ENCODE results near the gene BAHCC1.

Gene BAHCC1

DNA sequence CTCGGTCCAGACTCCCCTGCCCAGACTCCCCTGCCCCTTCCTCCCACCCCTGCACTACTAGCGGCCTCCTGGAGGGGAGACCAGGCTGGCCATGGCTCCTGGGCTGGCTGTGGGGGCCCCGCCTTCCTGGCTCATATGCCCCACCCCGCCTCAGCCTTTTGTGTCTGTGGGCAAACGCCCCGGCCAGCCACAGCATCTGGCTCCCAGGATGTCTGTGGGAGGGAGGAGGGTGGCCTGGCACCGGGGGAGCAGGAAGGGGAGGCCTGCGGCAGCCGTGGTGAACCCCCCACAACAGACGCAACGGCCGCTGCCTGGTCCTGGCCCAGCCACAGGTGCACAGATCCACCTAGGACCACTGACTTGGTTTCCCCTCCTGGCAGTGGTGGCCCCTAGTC is 32.9 kb downstream of the BAHCC1 start:
- DNase-seq = no peak

DNA sequence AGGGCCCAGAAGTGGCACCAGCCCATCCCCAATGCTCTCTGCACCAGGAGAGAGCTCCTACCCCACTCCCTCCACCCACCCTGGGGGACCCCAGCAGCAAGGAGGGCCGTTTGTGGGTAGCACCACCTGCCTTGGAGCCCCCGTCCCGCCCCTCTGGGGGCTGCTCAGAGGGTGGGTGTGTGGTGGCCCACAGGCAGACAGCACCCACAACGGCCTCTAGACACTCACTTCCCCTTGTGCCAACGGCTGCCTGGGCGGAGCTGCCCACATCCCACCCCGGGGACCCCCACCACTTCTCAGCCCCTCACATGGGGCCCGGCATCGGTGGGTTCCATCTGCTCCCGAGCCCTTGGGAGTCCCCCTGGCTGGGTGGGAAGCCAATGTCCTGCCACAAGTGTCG is 33.3 kb downstream of the BAHCC1 start:
- no peak for DNase-seq

DNA sequence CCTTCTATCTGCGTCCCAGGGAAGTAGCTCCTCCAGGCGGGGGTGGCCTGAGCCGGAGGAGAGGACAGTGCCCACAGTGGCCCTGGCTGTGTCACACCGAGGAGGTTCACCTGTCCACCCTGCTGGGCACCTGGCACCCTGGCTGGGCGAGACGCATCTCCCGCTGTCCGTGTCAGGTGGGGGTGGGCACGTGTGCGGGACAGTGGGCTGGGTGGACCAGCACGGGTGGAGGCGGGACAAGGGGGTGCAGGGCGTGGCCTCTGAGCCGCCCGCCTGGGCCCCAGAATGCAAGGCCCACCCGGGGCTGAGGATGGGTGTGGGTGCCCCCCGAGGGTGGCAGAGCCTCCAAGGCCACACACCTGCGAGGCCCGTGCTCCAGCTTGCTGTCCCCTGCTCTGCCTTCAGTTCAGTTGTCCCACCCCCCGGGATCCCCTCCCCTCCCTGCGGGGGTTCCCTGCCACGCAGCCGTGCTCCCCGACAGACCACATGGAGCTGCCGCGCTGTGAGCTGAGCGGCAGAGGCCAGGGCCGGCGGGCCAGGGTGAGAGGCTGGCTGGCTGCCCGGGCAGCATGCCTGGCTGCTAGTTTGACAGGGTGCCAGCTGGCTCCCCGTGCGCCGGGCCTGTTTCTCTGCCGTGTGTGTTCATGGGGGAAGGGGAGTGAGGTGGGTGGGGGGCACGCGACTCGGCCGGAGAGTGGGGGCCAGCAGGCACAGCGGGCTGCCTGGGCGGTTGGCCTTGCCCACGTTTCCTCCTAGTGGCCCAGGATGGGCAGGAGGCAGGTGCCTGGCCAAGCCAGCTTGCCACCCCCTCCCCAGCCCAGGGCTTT is 33.9 kb downstream of the BAHCC1 start:
- DNase-seq = no peak

DNA sequence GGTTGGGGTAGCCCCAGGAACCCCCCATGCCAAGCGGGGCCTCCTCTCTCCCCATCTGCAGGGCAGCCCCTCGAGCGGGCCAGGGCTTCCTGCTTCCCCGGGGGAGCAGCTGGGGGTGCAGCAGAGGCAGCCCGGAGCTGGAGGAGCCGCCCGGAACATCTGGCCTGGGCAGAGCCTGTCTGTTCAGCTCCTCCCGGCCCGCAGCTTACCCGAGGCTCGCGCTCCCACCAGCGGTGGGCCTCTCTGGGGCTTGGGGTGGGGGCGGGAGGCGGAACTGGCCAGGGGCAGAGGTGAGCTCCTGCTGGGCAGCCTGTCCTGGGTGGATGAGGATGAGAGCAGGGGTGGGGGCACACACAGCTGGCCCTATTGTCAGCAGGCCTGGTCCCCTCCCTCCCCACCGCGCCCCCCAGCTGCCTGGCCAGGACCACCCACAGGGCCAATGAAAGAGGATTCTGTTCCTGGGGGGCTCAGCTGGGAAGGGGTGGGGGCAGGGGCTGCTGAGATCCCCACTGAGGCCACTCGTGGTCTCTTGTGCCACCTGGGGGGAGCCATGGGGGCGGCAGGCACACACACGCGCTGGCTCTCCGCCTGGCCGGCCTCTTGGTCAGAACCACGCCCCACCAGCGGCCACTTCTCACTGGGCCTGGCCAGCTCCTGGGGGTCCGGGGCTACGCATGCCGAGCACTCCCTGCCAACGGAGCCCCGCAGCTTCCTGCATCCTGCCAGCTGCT is 34.7 kb downstream of the BAHCC1 start:
- DNase-seq = no peak

DNA sequence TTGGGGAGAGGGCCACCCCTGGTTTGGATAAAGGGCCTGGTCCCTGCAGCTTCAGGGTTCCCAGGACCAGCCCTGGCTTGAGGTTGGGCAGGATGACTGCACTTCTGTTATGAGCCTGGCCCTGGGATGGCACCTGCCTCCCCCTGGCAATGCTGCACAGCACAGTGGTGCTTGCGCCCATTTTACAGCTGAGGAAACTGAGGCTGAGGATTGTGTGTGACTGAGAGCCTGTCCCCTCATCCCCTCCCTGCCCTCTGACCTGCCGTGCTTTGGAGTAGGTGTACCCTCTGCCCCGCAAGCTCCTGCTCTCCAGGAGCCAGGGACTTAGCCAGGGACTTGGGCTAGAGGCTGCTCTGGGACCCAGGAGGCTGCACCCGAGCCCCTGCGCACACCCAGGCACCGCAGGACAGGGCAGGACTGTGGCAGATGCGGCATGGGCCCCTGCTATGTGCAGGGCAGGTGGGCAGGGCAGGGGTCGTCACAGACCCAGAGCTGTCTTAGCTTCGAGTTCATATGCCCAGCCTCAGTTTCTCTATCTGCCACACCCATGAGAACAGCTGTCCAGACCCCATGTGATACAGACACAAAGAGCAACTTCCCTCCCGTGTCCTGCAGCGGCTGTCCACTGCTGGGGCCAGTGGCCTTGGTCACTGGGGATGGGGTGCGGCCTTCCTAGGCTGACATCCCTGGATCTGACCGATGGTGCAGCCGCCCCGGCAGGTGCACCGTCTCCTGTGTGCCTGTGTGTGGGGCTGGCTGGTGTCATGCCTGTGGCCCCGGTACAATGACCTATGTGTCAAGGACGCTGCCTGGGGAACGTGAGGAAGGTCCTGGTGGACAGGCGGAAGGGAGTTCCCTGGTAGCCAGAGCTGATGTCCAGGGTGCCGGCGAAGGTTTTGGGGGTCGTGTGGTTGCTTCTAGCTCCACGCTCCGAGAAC is 36.6 kb downstream of the BAHCC1 start:
- no peak for DNase-seq

DNA sequence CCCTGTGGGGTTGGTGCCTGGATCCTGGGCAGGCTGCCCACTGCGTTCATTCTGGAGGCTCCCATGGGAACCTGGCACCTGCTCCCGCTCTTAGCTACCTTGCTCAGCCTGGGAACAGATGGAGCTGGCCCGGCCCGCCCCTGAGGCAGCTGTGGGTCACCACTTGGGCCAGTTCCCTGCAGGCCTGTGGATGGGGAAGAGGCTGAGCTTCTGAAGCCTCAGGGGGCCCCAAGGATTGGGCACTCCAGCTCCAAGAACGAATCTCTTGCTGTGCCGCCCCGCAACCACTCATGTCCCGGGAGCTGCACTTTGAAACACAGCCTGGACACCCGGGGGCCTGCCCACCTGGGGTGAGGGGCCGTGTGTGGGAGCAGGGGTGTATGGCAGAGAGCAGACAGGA is 37.7 kb downstream of the BAHCC1 start:
- no peak for DNase-seq

DNA sequence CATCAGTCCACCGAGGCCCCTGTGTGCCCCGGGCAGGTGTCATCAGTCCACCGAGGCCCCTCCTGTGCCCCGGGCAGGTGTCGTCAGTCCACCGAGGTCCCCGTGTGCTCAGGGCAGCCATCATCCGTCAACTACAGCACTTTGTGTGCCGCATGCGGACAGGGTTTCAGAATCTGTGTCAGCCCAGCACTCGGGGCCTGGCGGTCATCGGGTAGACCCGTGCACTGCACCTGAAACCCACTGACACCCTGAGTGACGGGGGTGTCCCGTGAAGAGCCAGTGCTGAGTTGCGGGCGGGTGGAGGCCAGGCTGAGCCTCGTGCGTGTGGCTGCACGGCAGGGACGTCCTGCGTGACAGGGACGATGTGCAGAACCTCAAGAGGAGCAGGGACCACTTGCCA is 38.4 kb downstream of the BAHCC1 start:
- no peak for DNase-seq

DNA sequence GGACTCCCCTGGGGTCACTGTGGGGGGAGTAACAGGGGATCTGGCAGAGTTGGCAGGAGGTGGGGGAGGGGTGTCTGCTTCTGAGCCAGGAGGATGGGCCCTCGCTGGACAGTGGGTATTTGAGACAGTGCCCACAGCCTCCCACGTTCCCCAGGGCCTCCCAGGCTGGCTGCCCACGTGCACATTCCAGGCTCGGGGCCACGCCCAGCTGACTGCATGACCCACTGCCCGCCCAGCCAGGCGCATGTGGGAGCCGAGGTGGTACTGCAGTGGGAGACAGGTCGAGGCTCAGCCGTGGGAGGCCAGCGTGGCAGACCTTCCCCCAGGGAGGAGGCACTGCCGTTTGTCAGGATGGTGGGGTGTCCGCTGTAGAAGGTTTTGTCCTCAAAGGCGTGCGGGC is 38.8 kb downstream of the BAHCC1 start:
- no peak for DNase-seq

DNA sequence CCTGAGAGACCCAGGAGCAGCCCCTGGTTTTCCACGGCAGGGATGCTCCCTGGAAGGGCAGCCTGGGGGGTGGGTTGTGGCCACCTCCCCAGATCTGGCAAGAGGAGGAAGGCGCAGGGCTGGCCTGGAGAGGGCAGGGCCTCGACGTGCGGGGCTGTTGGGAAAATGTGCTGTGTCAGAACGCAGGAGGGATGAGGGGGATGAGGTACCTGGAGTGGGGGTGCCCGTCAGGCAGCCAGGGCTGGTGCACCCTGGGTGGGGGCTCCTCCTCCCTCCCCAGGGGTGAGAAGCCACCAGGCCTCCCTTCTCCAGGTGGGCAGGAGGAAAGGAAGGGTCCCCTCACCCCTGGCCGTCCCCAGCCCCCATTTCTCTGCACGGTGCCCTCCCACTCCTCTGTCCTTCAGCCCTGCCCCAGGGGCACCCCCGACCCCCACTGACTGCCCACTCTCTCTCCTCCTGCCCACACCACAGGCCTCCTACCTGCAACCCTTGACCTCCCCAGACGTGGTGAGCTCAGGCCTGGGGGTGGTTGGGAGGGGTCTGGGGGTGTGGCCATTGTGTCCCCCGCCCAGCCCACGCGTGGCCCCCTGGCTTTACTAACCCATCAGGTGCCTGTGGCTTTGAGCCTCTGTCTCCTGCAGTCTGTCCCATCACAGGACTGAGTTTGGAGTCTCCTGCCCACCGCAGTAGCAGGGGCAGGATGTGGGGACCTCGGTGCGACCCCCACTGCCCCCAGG is 39.6 kb downstream of the BAHCC1 start:
- no peak for DNase-seq

DNA sequence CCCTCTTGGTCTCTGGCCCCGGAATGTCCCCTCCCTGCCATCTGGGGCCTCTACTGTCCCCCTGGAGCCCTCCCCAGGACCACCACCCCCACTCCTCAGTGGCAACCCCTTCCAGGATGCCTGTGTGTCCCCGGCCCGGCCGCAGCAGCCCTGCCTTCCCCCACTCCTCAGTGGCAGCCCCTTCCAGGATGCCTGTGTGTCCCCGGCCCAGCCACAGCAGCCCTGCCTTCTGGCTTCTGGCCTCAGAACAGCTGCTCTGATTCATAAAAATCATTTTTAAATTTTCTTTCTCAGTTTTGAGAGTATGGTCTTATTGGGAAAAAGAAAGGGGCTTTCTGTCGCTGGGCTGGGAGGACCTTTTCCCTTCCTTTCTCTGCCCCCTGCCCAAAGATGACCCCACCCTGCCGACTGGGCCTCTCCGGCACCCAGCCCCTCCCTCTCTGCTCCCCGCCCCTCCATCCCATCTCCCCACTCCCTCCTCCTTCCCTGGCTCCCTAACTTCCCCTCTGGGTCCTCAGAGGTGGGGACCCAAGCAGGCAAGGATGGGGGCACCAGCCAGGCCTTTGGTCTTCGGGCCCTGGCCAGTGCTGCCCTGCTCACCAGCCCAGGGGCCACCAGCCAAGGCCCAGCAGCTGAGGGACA is 40.5 kb downstream of the BAHCC1 start:
- DNase-seq = no peak

DNA sequence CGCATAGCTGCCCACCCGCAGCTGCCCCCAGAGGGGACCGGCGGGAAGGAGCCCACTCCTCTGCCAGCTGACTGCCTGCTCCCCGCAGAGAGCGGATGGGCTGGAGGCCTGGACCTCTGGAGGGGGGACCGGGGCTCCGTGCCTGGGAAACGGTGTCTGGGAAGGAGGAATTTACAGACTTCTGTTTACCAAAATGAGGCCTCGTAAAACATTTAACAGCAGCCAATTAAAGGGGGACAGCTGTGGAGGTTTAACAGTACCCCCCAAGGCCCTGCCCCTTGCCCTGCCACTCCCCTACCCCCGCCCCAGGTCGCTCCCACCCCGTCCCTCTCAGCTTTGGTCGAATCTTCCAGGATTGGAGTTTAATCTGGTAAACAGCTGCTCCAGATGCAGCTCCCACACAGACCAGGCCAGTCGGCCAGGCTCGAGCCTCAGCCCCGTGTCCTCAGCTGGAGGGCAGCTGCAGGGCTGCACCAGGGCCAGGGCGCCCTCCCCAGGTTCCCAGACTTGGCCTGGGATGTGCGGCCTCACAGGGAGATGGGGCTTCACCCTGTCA is 41.1 kb downstream of the BAHCC1 start:
- DNase-seq = no peak

DNA sequence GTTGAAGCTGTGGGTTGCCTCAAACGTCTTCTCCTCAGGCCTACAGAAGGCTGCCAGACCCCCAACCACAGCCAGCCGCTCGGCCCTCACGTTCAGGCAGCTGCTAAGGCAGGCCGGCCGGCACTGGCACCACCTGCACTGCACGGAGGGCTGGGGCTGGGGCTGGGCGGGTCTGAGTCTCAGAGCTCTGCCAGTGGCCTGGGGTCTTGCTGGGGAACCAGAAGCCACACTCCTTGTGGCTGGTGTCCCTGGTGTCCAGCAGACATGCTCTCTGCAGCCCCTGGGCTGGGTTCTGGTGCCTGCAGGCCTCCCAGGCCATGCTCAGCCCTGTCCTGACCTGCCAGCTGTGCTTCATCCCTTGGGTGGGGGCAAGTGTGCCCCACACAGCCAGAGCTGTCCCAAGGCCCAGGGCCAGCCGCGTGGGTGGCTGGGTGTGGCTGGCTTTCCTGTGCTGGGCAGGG is 42.0 kb downstream of the BAHCC1 start:
- no peak for DNase-seq

DNA sequence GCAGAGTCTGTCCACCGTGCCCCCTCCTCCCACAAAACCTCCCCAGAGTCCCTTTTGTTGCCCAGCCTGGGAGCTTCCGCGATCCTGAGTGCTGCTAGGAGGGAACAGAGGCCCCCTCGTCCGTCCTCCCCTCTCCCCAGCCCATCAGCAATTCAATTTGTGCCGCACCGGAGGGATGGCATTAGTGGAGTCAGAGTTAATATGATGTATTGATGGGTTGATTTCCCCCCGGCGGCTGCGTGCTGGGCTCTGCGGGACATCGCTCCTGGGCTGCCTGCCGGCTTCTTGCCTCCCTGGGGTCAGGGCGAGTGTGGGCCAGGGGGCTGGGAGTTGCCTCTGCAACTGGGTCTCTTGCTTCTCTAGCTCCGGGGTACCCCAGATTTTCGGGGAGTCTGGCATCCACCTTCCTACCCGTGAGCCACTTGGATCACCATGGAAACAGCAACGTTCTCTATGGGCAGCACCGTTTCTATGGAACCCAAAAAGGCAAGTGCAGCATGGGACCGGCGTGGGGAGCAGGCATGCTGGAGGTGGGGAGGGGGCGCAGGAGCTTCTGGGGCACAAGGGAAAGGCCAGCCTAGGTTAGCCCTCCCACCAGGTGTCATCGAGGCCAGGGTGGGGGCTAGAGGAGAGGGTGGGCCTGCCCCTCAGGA is 42.9 kb downstream of the BAHCC1 start:
- DNase-seq = no peak

DNA sequence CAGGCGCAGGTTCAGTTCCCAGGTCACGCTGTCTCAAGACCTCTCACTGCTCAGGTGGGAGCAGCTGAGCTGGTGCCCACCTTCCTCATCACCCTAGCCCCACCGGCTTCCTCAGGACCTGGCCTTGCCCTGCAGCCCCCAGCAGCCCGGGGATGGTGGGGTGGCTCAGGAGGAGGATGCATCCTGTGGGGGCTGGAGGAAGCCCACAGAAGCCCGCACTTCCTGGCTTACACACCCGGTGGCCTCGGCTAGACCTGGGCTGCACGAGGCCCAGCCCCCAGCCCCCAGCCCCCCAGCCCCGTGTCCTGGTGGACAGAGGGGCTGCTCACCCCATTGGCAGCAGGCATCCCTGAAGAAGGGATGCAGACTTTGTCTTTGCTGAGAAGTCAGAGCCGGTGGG is 43.4 kb downstream of the BAHCC1 start:
- no peak for DNase-seq

DNA sequence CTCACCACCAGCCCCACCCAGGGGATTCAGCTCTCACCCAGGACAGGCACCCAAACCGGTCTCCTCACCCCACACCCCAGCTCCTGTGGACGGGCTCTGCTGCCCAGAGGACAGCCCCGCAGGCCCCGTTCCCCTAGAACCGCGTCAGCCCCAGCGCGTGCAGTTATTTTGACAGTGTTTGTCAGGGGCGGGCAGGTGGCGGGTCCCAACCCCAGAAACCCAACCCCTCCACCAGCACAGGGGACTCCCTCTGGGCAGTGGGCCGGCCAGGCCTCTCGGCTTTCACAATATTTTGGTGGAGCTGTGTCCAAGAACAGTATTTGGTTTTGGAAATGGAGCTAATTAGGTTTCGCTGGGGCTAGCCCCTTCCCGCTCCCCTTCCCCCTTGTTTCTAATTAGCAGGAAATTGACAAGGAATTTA is 44.8 kb downstream of the BAHCC1 start:
- no peak for DNase-seq

DNA sequence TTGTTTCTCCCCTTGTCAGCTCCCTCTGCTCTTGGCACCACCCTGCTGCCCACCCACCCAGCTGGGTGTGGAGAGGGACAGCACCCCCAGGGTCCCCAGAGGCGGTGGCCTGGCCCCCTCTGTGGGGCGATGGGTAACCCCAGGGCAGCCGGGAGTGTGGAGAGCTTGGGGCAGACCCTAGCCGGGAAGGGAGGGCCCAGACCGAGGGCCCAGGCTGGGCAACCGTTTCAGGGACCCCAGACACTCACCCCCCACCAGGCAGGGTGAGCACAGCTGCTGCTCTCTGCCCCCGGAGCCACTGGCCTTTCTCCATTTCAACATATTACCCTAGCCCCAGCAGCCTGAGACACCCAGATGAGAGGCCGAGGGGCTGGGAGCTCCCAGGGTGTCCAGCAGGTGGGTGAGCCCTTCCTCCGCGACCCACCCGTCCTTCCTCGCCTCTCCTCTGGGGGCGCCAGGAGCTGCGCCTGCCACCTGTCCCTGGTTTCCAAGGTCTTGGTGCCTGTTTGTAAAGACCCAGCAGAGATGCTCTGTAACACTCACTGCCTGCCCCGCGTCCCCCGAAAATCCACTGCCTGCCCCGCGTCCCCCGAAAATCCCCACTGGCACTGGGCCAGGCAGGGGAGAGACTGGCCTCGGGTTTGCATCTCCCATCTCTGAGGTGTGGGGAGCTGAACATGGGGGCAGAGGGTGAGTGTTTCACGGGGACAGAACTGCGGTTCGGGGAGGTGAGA is 45.4 kb downstream of the BAHCC1 start:
- no peak for DNase-seq

DNA sequence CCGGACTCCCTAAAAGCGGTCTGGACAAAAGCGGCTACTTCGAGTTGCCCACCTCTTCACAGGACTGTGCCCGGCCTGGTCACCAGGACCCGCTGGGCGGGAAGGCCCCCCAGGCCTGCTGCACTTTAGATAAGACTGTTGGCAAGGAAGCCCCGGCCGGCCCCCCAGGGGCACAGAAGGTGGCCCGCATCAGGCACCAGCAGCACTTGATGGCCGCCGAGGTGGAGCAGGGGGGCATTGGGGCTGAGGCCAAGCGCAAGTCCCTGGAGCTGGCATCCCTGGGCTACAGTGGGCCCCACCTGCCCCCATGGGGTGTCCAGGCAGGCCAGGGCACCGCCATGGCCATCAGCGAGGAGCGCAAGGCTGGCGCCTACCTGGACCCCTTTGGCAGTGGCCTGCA is 47.5 kb downstream of the BAHCC1 start:
- no peak for DNase-seq

DNA sequence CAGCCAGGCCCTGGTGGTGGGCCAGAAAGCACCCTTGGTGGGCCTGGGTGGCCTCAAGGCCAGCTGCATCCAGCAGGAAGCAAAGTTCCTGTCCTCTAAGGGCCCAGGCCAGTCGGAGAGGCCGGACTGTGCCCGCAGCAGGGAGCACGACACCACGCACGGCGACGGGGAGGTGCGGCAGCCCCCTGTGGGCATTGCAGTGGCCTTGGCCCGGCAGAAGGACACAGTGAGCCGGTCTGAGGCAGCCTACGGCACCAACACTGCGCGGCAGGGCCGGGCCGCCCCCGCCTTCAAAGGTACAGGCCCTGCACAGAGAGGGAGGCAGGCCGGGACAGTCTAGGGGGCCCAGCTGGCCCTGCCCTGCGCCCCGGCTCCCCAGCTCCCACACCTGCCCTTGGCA is 48.0 kb downstream of the BAHCC1 start:
- no peak for DNase-seq

DNA sequence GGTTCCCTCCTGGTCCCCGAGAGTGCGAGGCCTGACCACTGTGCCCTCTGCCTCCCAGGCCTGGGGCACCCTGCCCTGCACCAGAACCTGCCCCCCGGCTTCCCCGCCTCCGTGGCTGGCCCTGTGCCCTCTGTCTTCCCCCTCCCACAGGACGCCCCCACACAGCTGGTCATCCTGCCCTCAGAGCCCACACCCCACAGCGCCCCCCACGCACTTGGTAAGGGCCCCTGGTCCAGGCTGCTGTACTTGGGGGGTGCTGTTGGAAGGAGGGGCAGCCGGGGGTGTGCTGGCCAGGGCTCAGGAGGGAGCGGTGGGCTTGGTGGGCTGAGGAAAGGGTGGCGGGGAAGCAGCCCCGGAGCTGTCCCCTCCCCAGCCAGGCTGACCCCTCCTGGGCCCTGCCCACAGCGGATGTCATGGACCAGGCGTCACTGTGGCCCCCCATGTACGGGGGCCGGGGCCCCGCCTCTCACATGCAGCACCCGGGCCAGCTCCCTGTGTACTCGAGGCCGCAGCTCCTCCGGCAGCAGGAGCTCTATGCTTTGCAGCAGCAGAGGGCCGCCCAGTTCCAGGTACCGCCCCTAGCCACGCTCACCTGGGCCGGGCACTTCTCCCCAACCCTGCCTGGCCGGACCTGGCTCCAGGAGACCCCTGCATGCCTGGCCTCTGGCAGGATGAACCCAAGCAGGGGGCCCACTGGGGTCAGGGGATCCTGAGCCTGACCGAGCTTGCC is 49.5 kb downstream of the BAHCC1 start:
- no peak for DNase-seq

Data from activated naive CD4-positive, alpha-beta T cell treated with Interleukin-2 at 50 U/mL for 16 hours (primary cell).